Spleen (tissue), 11 donors: ENCODE results near the gene SLFNL1. TPM values are rescaled to one million over a fixed set of nuclear protein-coding genes. Genes with fewer than 3 reads are reported as not detected.

Source experiments
- DNase-seq: peaks from one replicate; pipeline ENCODE4 v3.0.0-alpha.2; 2020
- H3K27ac ChIP-seq, 8 donors: fragments of 200-600 bp; sonication (generic) in 7 of 8; 1 replicate in 4 of 8; 2 replicates in 4 of 8; pipeline versions ENCODE4 v1.5.0 to v1.8.0; 2016 to 2021; ENCODE audit warnings: inconsistent platforms in 4 of 8, mild to moderate bottlenecking in 4 of 8, moderate library complexity in 1 of 8
- H3K27me3 ChIP-seq, 7 donors: fragments of 200-600 bp; sonication (generic) in 6 of 7; replicated peaks in 1 of 7; 1 replicate in 4 of 7; 2 replicates in 3 of 7; pipeline versions ENCODE4 v1.5.0 to v1.8.0; 2016 to 2021; ENCODE audit warnings: inconsistent platforms in 3 of 7, mild to moderate bottlenecking in 1 of 7
- H3K36me3 ChIP-seq, 6 donors: fragments of 200-600 bp; sonication (generic) in 5 of 6; 1 replicate in 4 of 6; 2 replicates in 2 of 6; pipeline versions ENCODE4 v1.5.0 to v1.8.0; 2016 to 2021; ENCODE audit warnings: inconsistent platforms in 2 of 6
- H3K4me1 ChIP-seq, 6 donors: fragments of 200-600 bp; sonication (generic) in 5 of 6; 1 replicate in 3 of 6; 2 replicates in 3 of 6; pipeline versions ENCODE4 v1.5.0 to v1.8.0; 2016 to 2021; ENCODE audit warnings: inconsistent platforms in 3 of 6
- H3K4me3 ChIP-seq, 8 donors: fragments of 200-600 bp; sonication (generic) in 7 of 8; 1 replicate in 4 of 8; 2 replicates in 4 of 8; pipeline versions ENCODE4 v1.5.0 to v1.8.0; 2016 to 2021; ENCODE audit warnings: inconsistent platforms in 4 of 8, mild to moderate bottlenecking in 4 of 8, moderate library complexity in 2 of 8
- H3K9me3 ChIP-seq, 8 donors: fragments of 200-600 bp; sonication (generic) in 7 of 8; 1 replicate in 4 of 8; 2 replicates in 4 of 8; pipeline versions ENCODE4 v1.5.0 to v1.8.0; 2016 to 2021; ENCODE audit warnings: inconsistent platforms in 4 of 8
- CTCF ChIP-seq, 11 experiments: fragments of 200-600 bp in 7 of 11; fragments of 450-650 bp in 4 of 11; sonication (generic) in 4 of 11; IDR thresholded peaks in 8 of 11; conservative IDR thresholded peaks in 3 of 11; 1 replicate in 7 of 11; 2 replicates in 4 of 11; pipeline versions ENCODE4 v1.4.0 to v1.8.0; 2016 to 2021; ENCODE audit warnings: antibody characterized with exemption in 11 of 11, inconsistent platforms in 4 of 11, mild to moderate bottlenecking in 1 of 11
- POLR2A ChIP-seq, 3 donors: fragments of 450-650 bp; IDR thresholded peaks; one replicate each; pipeline ENCODE4 v1.5.1; 2017; ENCODE audit warnings: antibody characterized with exemption in 3 of 3, mild to moderate bottlenecking in 1 of 3
- POLR2AphosphoS5 ChIP-seq, 3 donors: sonication (generic); formaldehyde crosslinking; IDR thresholded peaks; one replicate each; pipeline ENCODE4 v1.5.1; 2017; ENCODE audit warnings: antibody characterized with exemption in 3 of 3
- WGBS, 5 donors: extraction: QIAGEN DNeasy Blood & Tissue Kit in 3 of 5; methylation state at CpG; one replicate each; pipeline versions ENCODE4 v1.1.5 to v1.1.7; 2013 to 2018; 5-methylcytosine and 5-hydroxymethylcytosine counted together
- intact Hi-C: fragments of 100-400 bp; cut with DNase I; formaldehyde crosslinking; loops from one replicate; pipeline ENCODE4 v1.15.0; 2023; ENCODE audit warnings: low total_unique reads
- polyA plus RNA-seq, 3 donors: library from polyadenylated mRNA; stranded (reverse); fragments of 200-250 nt; gene quantifications; one replicate each; pipeline ENCODE4 v1.2.1, GENCODE V29; 2013
- total RNA-seq, 7 donors: library from RNA; depleted of rRNA in 3 of 7; stranded (reverse); fragments of >200 nt in 3 of 7; fragmentation: NEBNext Ultra II Directional in 4 of 7; extraction: Animal tissue kit (Norgen Biotek cat#: 25700) in 4 of 7; gene quantifications; one replicate each; pipeline versions ENCODE4 v1.1.0 to v1.2.1, GENCODE V29; 2016 to 2021
- donor health status: healthy with polysubstance abuse.
- donor health status: DM: no; HTN: no; CAD: no; lungs with moderate emphysema.
- donor health status: DM: no; HTN: no; CAD: no.
- donor health status: Bipolar disorder and iron deficiency.
- donor health status: healthy.
- donor health status: DM: no; HTN: no; CAD: no.
- donor health status: DM: yes; HTN: yes; CAD: no.

SLFNL1 gene
- total and polyA plus RNA-seq, 10 donors: 0.21 to 1.7 (median 0.59) TPM

GRCh38 chr1:41048540-41048939 lies 27.0 kb upstream of the SLFNL1 start:
- Histone ChIP-seq H3K27me3 (no peaks in the 10 kb centered on the region), H3K4me3 (no peak overlapping the region), H3K36me3 (peaks cover 0 to 92% (median 29%) of the 10 kb centered on the region in 6 donors), H3K4me1 (peaks cover 0 to 12% (median 0%) of the 10 kb centered on the region in 6 donors), H3K9me3 (no peaks in the 10 kb centered on the region), H3K27ac (no peak overlapping the region)
- no peak for DNase-seq
- WGBS, 5 donors: 91 to 97% (median 92%) methylated on average over 3 of the region's 3 CpGs
- intact Hi-C loops: no loop called here
- TF ChIP-seq CTCF (IDR thresholded peaks at IDR 0.05 in 8 of 11, conservative IDR thresholded peaks at IDR 0.05 in 3 of 11) (no peak), POLR2A (IDR thresholded peaks at IDR 0.05) (no peak), POLR2AphosphoS5 (IDR thresholded peaks at IDR 0.05) (no peak)

GRCh38 chr1:41046347-41046775 lies 24.8 kb upstream of the SLFNL1 start:
- Histone ChIP-seq H3K4me3 (no peak overlapping the region), H3K9me3 (no peaks in the 10 kb centered on the region), H3K4me1 (peaks cover 0 to 12% (median 0%) of the 10 kb centered on the region in 6 donors), H3K27me3 (no peaks in the 10 kb centered on the region), H3K27ac (no peak overlapping the region), H3K36me3 (peaks cover 0 to 96% (median 29%) of the 10 kb centered on the region in 6 donors)
- WGBS, 5 donors: 84 to 93% (median 92%) methylated on average over 10 of the region's 10 CpGs
- intact Hi-C loops: no loop called here
- no peak for DNase-seq
- TF ChIP-seq POLR2A (IDR thresholded peaks at IDR 0.05) (no peak), CTCF (IDR thresholded peaks at IDR 0.05 in 8 of 11, conservative IDR thresholded peaks at IDR 0.05 in 3 of 11) (no peak), POLR2AphosphoS5 (IDR thresholded peaks at IDR 0.05) (no peak)

DNA sequence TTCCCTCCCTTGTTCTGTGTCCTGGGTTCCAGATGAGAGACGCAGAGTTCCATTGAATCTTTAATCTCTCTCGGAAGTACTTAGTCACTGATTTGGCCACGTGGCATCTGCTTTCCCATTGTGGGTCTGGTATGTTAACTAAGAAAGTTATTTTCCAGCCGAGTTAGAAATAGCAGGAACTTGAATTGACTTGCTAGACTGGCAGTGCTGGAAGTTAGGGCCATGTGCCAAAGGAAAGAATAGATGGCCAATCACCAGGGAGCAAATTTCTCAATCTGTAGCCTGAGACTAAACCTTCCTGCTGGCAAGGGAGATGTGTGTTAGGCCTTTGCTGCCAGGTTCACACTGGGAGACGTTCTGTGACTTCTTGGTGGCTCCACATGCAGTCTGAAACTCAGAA lies 24.2 kb upstream of the SLFNL1 start:
- intact Hi-C loops: no loop called here
- H3K4me1 ChIP-seq: peaks cover 0 to 12% (median 0%) of the 10 kb centered on the region in 6 donors
- no peak overlapping the region for H3K27ac ChIP-seq
- WGBS, 5 donors: 82 to 93% (median 90%) methylated on average over 5 of the region's 5 CpGs
- no peaks in the 10 kb centered on the region for H3K9me3 ChIP-seq
- no peak for TF ChIP-seq POLR2AphosphoS5 (IDR thresholded peaks at IDR 0.05)
- no peak for TF ChIP-seq POLR2A (IDR thresholded peaks at IDR 0.05)
- no peak for DNase-seq
- no peaks in the 10 kb centered on the region for H3K27me3 ChIP-seq
- peaks cover 0 to 100% (median 33%) of the 10 kb centered on the region in 6 donors for H3K36me3 ChIP-seq
- H3K4me3 ChIP-seq: no peak overlapping the region

- H3K36me3 ChIP-seq: peaks cover 0 to 98% (median 38%) of the 10 kb centered on the region in 6 donors
Observed at GRCh38 chr1:41044187-41044586, 22.7 kb upstream of the SLFNL1 start.

More at GRCh38 chr1:41044187-41044586, 22.7 kb upstream of the SLFNL1 start:
- H3K27ac ChIP-seq: no peak overlapping the region
- TF ChIP-seq POLR2AphosphoS5 (IDR thresholded peaks at IDR 0.05): no peak
- TF ChIP-seq POLR2A (IDR thresholded peaks at IDR 0.05): no peak
- no peak for TF ChIP-seq CTCF (IDR thresholded peaks at IDR 0.05 in 8 of 11, conservative IDR thresholded peaks at IDR 0.05 in 3 of 11)
- H3K9me3 ChIP-seq: no peaks in the 10 kb centered on the region
- 68 to 88% (median 76%) methylated on average over 2 of the region's 2 CpGs for WGBS, 5 donors
- peaks cover 0 to 12% (median 0%) of the 10 kb centered on the region in 6 donors for H3K4me1 ChIP-seq
- H3K27me3 ChIP-seq: no peaks in the 10 kb centered on the region
- no peak for DNase-seq
- intact Hi-C loops: no loop called here
- H3K4me3 ChIP-seq: no peak overlapping the region
